Muscle of leg (tissue), 11 donors: ENCODE measurements around the gene STK40. TPM values are rescaled to one million over a fixed set of nuclear protein-coding genes. Genes with fewer than 3 reads are reported as not detected.

ENCODE experiments used
- DNase-seq: peaks from one replicate; pipeline ENCODE4 v3.0.0; 2013
- H3K27ac ChIP-seq: one replicate; pipeline ENCODE4 v1.5.1; 2013; ENCODE audit warnings: mild to moderate bottlenecking, low read length, control low read depth
- H3K27me3 ChIP-seq: one replicate; pipeline ENCODE4 v1.6.1; 2013; ENCODE audit warnings: low read length; ENCODE audit not compliant: control insufficient read depth, insufficient read depth
- H3K36me3 ChIP-seq: one replicate; pipeline ENCODE4 v1.6.1; 2013; ENCODE audit warnings: low read length; ENCODE audit not compliant: control insufficient read depth, insufficient read depth
- H3K4me1 ChIP-seq: one replicate; pipeline ENCODE4 v1.6.1; 2013; ENCODE audit warnings: low read length; ENCODE audit not compliant: control insufficient read depth, insufficient read depth
- H3K4me3 ChIP-seq: one replicate; pipeline ENCODE4 v1.5.1; 2013; ENCODE audit warnings: low read length, control low read depth
- H3K9me3 ChIP-seq: replicated peaks from 2 replicates; pipeline ENCODE4 v1.6.1; 2013; ENCODE audit warnings: low read depth, low read length; ENCODE audit not compliant: control insufficient read depth
- WGBS: methylation state at CpG from one replicate; pipeline ENCODE4 v1.1.5; 2013; ENCODE audit warnings: missing lambda C conversion rate; ENCODE audit not compliant: insufficient coverage; 5-methylcytosine and 5-hydroxymethylcytosine counted together
- polyA plus RNA-seq, 8 donors: library from polyadenylated mRNA; unstranded; fragments of 120-200 nt; gene quantifications; one replicate each; pipeline versions ENCODE4 v1.2.1 to v1.2.3, GENCODE V29; 2013; ENCODE audit warnings: inconsistent platforms in 1 of 8, low replicate concordance in 1 of 8; ENCODE audit not compliant: insufficient read length in 8 of 8, insufficient read depth in 1 of 8
- total RNA-seq: library from RNA; stranded (reverse); fragments of 120-200 nt; gene quantifications from one replicate; pipeline ENCODE4 v1.2.4, GENCODE V29; 2013

Gene STK40
- total and polyA plus RNA-seq, 9 donors: 12.3 to 33.1 (median 25.2) TPM

- WGBS: 100% methylated on average over 1 of the region's 2 CpGs
- peaks cover 41% of the 10 kb centered on the region for H3K4me1 ChIP-seq
- H3K9me3 ChIP-seq: no peaks in the 10 kb centered on the region
- H3K36me3 ChIP-seq: peaks cover 43% of the 10 kb centered on the region
- DNase-seq: no peak
- no peak overlapping the region for H3K4me3 ChIP-seq
- peak overlapping the region; percentile 71 for H3K27ac ChIP-seq
- no peaks in the 10 kb centered on the region for H3K27me3 ChIP-seq
Measured at GRCh38 chr1:36389261-36389660, 3.5 kb upstream of the STK40 start.

- peaks cover 41% of the 10 kb centered on the region for H3K4me1 ChIP-seq
- peak overlapping the region; percentile 39 for H3K4me3 ChIP-seq
- peak; percentile 56 for DNase-seq
- 80% methylated on average over 2 of the region's 10 CpGs for WGBS
- no peaks in the 10 kb centered on the region for H3K9me3 ChIP-seq
- H3K36me3 ChIP-seq: peaks cover 25% of the 10 kb centered on the region
- H3K27me3 ChIP-seq: no peaks in the 10 kb centered on the region
- H3K27ac ChIP-seq: peak overlapping the region; percentile 93
Measured at GRCh38 chr1:36387141-36387949, 1.6 kb upstream of the STK40 start.

GRCh38 chr1:36386265-36387140 lies 779 bp upstream of the STK40 start:
- H3K4me1 ChIP-seq: peaks cover 41% of the 10 kb centered on the region
- peak overlapping the region; percentile 93 for H3K27ac ChIP-seq
- H3K27me3 ChIP-seq: no peaks in the 10 kb centered on the region
- no peaks in the 10 kb centered on the region for H3K9me3 ChIP-seq
- 2% methylated on average over 9 of the region's 14 CpGs for WGBS
- H3K4me3 ChIP-seq: peak overlapping the region; percentile 39
- DNase-seq: peak; percentile 98
- H3K36me3 ChIP-seq: peaks cover 20% of the 10 kb centered on the region

GRCh38 chr1:36384542-36385409 lies 948 bp downstream of the STK40 start:
- Histone ChIP-seq H3K36me3 (peaks cover 3% of the 10 kb centered on the region), H3K27ac (peak overlapping the region; percentile 76), H3K27me3 (no peaks in the 10 kb centered on the region), H3K4me1 (peaks cover 34% of the 10 kb centered on the region), H3K9me3 (no peaks in the 10 kb centered on the region), H3K4me3 (peak overlapping the region; percentile 91)
- peak; percentile 55 for DNase-seq
- WGBS: under 1% methylated on average over 19 of the region's 25 CpGs

GRCh38 chr1:36383240-36383639 lies 2.5 kb downstream of the STK40 start:
- Histone ChIP-seq H3K27me3 (no peaks in the 10 kb centered on the region), H3K4me3 (no peak overlapping the region), H3K27ac (no peak overlapping the region), H3K9me3 (no peaks in the 10 kb centered on the region), H3K4me1 (peaks cover 27% of the 10 kb centered on the region), H3K36me3 (peaks cover 3% of the 10 kb centered on the region)
- no peak for DNase-seq
- WGBS: 88% methylated on average over 4 of the region's 4 CpGs

GRCh38 chr1:36382669-36383068 lies 3.1 kb downstream of the STK40 start:
- no peaks in the 10 kb centered on the region for H3K9me3 ChIP-seq
- H3K27ac ChIP-seq: no peak overlapping the region
- no peaks in the 10 kb centered on the region for H3K27me3 ChIP-seq
- no peak for DNase-seq
- H3K4me1 ChIP-seq: peaks cover 27% of the 10 kb centered on the region
- WGBS: 95% methylated on average over 3 of the region's 4 CpGs
- no peak overlapping the region for H3K4me3 ChIP-seq
- H3K36me3 ChIP-seq: peaks cover 7% of the 10 kb centered on the region

- Histone ChIP-seq H3K27me3 (no peaks in the 10 kb centered on the region), H3K4me3 (no peak overlapping the region), H3K4me1 (peaks cover 24% of the 10 kb centered on the region), H3K9me3 (no peaks in the 10 kb centered on the region), H3K36me3 (peaks cover 8% of the 10 kb centered on the region), H3K27ac (no peak overlapping the region)
- 91% methylated on average over 9 of the region's 9 CpGs for WGBS
- DNase-seq: no peak
Measured at GRCh38 chr1:36382231-36382630, 3.5 kb downstream of the STK40 start.

- H3K36me3 ChIP-seq: peaks cover 8% of the 10 kb centered on the region
- no peak overlapping the region for H3K4me3 ChIP-seq
- no peak overlapping the region for H3K27ac ChIP-seq
- WGBS: 100% methylated on average over 2 of the region's 5 CpGs
- H3K9me3 ChIP-seq: no peaks in the 10 kb centered on the region
- no peak for DNase-seq
- no peaks in the 10 kb centered on the region for H3K27me3 ChIP-seq
- peaks cover 16% of the 10 kb centered on the region for H3K4me1 ChIP-seq
Measured at GRCh38 chr1:36381405-36381804, 4.3 kb downstream of the STK40 start.

- Histone ChIP-seq H3K27ac (no peak overlapping the region), H3K36me3 (peaks cover 8% of the 10 kb centered on the region), H3K4me3 (no peak overlapping the region), H3K9me3 (no peaks in the 10 kb centered on the region), H3K27me3 (no peaks in the 10 kb centered on the region), H3K4me1 (peaks cover 18% of the 10 kb centered on the region)
- DNase-seq: no peak
- 92% methylated on average over 3 of the region's 3 CpGs for WGBS
Measured at GRCh38 chr1:36380782-36381181, 4.9 kb downstream of the STK40 start.
